NCI-H446 treated with DMSO at 0.1 percent for 48 hours (cell line): ENCODE measurements around the gene RCSD1.
A peak's percentile ranks its signal among the peaks of the same experiment; 100 is the strongest.

Experiments used
- DNase-seq: peaks from one replicate; lab custom pipeline; 2025; lab: John Stamatoyannopoulos, UW

Gene RCSD1

DNA sequence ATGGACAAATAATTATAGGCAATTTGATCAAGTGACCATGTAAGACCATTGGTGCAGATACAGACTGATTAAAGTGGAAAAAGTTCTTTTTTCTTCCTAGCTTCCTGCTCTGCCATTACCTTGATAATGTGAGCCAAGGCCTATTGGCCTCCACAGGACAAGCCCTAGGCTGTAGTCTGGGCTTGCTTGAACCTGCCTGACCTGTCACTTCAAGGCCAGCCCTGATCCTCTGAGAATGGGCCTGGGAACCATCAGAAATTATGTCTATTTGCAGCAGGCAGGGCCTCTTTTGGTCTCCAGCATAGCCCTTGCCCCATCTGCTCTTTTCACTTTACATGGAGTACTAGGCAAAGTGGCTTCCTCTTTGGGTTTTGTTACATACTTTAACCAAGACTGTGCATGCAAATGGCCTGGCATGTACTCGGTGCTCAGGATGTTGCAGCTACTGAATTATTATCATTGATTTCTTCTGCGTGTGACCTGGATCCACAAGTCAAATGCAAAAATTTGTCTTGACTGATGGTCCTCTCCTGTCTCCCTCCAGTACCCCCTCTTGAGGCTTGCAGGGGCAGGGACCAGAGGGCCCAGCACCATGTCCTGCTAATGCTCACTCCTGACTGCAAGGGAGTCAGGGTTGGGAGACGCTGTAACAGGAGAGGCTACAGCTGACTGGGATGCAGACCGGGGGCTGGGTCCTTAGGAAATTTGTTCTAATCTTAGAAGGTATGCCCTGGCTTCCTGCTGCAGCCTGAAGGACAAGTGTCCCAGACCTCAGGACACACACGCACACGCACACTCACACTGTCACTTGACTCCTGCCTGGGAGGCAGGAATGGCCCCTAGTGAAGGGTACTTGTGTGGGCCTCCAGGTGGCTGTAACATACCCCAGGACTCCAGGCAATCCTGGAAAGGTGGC, 39.4 kb downstream of the RCSD1 start:
- no peak for DNase-seq

DNA sequence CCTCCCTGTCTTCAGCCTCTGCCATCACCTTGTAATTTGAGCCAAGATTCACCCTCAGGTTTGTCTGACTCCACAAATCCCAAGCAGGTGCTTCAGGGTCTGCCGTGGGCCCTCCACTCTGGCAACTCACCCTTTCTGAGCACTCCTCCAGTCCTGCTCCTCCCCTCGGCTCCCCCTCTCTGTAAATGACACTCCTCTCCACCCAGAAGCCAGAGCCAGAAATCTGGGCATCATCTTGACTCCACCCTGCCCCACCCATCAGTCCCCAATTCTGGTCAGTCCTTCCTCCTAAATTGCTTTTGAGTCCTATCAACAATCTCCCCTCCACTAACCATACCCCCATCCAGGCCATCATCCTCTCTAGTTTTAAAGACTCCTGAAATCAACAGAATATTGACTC, 40.5 kb downstream of the RCSD1 start:
- DNase-seq = no peak

DNA sequence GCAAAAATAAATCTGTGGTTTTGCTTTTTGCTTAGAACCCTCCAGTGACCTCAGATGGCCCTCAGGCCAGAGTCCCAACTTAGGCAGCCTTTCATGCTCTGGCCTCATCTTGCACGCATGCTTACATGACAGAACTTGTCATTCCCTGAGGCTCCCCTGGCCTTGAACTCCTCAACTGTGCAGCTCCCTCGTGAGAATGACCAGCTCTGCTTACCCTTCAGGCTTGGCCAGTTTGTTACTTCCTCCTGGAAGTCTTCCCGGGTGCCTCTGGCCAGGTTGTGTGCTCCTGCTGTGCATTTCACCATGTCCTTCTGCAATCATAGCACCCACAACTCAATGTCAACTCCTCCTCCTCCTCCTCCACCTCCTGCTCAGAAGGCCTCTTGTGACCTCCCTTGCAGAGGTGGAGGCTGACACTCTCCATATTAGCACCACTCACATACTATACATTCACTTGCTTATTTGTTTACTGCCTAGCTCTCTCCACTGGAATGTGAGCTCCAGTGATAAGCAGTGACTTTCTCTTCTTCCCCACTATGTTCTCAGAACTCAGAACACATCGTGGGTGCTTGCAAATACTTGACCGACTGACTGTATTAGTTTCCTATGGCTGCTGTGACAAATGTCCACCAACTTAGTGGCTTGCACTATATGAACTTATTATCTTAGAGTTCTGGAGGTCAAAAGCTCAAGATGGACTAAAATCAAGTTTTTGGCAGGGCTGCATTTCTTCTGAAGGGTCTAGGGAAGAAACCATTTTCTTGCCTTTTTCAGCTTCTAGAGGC, 41.9 kb downstream of the RCSD1 start:
- no peak for DNase-seq

DNA sequence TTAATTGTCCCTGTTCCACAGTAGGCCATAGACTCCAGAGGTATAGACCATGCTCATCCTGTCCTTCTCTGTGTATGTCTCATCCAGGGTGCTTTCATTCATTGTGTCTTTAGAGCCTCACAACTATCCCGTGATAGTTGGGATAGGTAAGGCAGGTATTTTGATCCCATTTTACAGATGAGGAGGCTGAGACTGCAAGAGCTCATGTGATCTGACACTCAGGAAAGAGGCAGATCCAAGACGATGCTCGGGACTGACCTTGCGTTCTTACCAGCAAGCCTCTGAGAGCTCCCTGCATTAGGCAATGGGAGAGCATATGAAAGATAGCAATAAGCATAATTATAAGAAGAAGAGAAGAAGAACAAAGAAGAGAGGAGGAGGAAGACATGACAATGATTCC, 42.8 kb downstream of the RCSD1 start:
- DNase-seq = no peak

DNA sequence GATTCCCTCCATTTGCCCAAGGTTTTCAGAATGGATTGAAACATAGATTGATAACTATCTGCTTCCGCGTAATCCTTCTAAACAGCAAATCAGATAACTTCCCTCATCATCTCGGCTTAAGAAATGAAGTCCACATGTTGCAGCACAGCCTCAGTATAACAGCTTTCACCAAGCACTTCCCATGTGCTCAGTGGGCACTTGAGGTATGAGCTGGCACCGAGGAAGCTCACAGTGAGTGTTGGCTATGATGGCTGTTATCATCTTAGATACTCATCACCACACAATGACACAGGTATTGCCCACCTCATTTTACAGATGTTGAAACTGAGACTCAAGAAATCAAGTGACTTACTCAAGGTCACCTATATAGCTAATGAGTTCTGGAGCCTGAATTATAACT, 43.2 kb downstream of the RCSD1 start:
- no peak for DNase-seq

DNA sequence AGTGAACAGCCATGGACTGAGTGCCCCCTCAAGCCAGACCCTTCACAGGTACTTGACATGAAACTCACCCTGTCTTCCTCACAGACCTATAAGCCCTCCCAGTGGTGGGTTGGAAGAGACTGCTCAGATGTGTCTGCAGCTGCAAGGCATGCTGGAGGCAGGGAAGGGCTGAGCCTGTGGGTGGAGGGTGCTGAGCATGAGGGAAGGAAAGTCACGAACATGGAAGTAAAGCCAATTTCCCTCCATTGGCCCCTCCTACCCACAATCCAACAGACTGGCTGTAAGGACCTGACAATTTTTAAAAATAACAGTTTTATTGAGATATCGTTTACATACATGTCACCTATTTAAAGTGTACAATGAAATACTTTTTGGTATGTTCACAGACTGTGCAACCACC, 44.1 kb downstream of the RCSD1 start:
- DNase-seq = no peak

DNA sequence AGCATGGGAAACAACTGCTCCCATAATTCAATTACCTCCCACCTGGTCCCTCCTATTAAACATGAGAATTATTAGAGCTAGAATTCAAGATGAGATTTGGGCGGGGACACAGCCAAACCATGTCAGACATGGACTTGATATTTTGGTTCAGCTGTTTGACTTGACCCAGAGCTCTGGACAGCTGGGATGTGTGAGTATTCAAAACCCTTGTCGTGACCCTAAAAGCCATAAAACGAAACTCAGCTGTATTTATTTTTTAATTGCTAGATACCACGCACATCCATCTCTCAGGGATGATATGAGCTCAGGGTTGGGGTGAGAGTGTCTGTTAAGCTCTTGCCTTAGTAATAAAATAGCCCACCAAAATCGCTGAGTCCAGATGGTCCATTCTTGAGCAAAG, 45.4 kb downstream of the RCSD1 start:
- no peak for DNase-seq

DNA sequence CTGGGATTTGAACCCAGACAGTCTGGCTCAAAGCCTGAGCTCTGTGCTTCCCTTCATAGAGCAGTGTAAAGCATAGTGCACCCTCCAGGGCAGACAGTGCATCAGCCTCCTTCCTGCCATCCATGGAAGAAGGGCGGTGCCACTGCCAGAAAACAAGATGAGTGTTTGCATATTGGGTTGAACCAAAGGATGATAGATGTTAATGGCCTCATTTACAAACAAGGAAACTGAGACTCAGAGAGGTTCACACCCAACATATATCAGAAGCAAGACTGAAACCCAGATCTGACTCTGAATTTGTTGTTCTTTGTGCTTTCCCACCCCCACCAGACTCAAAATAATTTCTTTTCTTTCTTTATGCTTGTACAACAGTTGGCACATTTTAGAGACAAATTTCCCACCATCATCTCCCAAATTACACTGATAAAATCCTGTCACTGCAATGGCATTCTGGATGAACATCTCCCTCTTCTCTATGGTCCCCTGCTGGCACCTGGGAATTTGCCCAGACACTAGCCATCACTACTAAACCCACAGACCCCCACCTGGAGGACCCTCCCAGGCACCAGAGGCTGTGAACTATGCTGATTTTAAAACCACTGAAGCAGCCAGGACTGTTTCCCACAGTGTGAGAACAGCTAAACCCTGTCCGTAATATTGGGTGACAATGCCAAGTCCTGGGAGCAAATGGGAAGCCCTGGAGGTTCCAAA, 46.3 kb downstream of the RCSD1 start:
- no peak for DNase-seq

DNA sequence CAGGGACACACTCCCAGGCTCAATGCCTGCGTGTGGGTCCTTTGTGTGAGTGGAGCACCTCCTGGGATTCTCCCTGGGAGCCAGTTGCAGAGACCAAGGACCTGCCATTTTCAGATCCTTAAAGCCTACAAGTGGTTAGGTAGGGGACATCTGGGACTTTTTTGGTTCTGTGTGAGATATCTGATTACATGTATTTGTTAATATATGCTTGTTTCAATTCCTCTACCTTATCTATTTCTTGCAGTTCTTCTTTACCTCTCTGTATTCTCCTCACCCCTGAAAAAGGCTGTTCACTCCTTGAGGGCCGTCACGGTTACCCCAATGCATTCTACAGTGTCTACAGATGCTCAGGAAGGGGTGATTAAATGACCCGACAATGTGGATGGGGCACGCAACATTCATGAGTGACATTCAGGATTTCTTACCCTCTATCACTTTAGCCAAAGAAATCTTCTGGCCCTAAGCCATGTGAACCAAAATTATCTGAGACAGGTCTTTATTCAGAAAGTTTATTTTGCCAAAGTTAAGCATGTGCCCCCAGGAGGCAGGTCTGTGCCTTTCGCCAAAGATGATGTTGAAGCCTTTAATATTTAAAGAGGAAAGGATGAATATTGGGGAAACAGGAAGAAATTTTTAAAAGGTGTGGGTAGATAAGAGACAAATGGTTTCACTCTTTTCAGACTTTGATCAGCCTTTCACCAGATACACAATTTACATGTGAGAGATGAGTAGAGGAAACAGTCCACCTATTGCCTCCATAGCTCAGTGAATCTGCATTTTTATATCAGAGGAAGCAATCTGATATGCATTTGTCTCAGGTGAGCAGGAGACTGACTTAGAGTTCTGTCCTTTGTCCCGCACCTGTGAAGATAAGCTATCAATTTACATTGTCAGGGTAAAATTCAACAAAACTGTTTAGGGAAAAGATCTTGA, 47.1 kb downstream of the RCSD1 start:
- no peak for DNase-seq

DNA sequence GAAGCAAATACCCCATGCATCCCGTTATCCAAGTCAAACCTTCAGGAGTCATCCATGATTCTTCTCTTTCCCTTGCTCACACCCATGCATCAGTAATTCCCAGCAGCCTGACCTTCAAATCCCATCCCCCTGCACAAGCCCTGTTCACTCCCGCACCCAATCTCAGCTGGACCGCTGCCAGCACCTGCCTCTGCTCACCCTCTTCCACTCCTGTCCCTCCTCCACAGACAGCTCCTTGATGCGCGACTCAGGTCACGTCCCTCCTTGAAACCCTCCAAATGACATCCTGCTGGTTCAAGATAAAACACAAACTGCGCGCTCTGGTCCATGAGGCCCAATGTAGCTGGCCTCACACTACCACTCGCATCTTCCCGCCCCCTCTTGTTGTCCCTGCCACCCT, 48.4 kb downstream of the RCSD1 start:
- DNase-seq = no peak

DNA sequence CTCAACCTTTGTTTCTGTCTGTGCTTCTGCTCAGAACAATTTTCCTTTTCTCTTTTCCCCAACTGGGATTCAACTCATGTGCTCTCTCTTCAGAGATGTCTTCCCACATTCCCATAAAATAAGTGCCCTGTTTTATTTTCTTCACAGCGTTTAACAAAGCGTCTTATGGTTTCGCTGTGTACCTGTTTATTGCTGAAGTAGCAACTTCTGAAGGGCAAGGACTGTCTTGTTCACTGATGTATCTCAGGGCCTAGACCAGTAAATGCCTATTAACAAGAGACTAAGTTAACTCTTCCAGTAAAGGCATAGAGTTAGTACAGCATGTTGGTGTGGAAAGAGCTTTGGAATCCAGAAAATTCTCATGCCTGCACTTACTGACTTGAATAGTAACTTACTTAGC, 48.8 kb downstream of the RCSD1 start:
- no peak for DNase-seq

DNA sequence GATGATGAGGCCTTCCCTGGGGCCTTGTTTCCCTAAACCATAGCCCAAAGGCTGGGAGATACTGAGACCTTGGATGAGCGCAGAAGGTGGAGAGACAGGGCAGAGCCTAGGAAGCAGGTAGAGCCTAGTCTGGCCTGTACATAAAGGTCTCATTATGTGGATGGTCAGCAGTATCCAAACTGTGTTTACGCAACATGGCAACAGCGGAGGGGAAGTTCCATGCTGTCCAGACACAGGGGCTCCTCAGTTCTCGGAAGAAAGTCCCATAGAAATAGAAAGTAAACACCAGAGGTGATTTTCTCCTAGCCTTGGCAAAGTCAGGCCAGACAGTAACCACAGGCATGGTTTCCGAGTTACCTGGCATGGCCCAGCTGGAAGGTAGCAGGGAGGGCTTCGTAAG, 49.7 kb downstream of the RCSD1 start:
- DNase-seq = no peak

DNA sequence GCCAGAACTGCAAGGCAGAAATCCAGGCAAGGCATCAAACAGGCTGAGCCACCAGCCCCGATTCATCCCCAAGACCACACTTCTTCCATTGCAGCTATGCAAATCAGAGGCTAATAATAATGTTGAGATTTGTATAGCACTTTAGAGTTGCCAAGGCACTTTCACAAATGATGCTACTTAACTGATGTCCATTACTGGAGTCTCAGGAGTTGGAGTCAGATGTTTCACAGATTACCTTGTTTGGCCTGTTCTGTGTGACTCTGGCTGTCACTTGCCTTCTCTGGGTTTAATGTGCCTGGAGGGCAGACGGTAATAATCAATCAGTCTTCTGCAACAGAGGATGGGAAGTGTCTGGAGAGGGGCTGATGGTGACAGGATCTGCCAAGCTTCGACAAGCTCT, 51.0 kb downstream of the RCSD1 start:
- peak; percentile 55 for DNase-seq

DNA sequence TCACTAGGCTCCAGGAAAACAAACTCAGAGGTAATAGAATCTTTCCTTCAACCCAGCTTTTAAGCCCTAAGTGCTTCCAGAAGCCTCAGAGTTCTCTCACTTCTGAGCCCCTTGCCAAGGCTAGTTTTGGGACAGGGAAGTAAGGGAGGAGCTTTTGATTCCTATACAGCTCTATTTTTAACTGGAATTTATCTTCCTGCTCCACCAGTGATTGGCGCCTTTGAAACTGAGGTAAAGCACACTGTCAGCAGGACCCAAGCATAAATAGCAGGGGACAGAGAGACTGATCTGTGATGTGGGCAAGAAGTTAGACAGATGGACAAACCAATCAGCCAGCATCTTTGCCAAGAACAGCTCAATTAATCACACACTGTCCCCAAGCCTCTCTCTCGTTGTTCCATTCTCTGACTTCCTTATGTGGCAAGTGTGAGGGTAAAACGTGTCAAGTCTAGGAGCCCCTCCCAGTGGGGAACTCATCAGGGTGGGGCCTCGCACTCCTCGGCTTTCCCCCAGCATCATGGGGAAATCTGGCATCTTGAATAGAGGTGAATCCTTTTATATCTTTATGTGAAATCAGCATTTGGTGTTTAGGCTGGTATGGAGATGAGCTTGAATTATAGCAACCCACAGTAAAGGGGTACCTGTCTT, 51.5 kb downstream of the RCSD1 start:
- DNase-seq = peak; percentile 74

DNA sequence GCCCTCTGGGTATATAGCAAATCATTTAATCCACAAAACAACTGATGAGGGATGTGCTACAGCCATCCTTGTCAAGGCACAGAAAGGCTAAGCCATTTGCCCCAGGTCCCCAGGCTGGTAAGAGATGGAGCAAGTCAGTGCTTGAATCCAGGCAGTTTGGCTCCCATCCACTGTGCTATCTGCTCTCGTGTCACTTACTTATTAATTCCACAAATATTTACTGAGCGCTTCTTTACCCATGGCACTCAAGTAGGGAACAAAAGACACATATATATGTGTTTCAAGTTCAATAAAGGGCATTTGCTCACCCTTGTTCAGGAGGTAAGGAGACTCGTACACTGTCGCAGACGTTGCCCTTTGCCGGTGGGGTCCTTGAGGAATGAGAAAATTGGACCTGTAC, 53.2 kb downstream of the RCSD1 start:
- no peak for DNase-seq

DNA sequence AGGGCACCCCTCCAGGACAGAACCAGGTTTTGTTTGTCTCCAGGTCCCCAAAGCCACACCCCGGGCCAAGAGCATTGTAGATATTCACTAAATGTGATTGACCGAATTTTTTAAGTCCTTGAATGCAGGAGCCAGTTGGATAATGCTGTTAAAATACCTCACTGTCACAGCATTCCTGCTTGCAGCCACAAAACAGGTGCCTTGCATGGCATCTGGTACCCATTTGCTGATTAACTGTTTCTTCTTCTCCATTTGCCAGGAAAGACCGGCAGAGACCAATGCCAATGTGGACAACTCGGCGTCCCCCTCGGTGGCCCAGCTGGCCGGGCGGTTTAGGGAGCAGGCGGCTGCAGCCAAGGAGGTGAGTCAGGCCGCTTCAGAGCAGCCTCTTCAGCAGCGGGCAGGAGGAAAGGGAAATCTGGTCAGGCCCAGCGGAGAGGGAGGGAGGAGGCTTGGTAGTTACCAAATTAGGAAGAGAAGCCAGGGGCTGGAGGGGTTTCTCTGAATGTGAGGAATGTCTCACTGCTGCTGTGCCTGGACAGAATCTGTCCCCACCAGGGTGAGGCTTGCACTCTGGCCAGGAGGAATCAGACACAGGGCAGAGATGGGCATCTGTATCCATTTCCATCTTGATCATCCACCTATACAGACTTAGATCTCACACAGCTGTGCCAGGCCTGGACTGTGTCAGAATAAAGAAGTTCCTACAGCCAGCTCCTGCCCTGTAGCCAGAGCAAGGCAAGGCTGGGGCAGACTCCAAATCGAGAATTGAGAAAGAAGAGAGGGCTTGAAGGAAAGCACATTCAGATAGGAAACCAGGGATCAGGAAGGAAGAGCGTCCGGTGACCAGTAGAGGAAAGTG, 53.8 kb downstream of the RCSD1 start:
- peak; percentile 67 for DNase-seq

DNA sequence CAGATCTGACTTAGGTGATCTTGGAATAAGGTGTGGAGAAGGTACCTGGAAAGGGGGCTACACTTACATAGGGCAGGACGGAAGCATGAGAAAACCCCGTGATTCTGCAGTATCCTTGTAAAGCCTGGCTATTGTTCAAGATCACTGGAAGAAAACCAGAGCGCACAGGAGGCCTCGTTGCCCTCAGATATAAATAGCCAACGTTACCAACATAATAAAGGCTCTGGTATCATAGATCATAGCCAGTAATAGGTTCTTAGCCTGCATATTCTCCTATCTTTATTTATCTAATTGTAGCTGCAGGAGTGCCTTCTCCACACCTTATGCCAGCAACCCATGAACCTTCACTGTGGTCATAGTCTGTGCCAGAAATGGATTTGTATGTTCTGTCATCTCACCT, 55.8 kb downstream of the RCSD1 start:
- no peak for DNase-seq

DNA sequence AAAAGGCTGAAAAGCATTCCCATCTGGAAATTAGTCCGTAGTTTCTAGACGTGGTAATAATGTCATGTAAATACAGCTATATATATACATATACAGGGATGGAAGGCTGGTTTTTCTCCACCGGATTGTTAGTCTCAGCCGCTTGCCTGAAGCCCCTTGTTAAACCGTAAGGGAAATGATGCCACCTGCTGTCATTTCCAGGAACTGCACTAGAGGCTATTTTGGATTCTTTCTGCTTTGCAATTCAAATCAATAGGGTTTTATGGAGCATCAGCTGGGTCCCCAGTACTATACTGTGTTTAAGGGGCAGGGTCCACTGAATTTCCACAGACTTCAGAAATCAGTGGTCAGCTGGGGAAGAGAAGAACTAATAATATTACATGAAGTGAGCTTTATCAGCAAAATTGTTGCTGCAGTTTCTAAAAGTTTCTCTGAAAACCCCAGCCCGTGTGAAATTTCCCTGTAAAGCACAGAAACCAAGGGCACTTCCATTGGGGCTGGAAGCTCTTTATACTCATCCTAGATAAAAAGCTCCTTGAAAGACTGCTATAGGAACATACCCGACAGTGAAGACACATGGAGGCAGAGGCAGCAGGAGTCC, 58.0 kb downstream of the RCSD1 start:
- DNase-seq = peak; percentile 63

DNA sequence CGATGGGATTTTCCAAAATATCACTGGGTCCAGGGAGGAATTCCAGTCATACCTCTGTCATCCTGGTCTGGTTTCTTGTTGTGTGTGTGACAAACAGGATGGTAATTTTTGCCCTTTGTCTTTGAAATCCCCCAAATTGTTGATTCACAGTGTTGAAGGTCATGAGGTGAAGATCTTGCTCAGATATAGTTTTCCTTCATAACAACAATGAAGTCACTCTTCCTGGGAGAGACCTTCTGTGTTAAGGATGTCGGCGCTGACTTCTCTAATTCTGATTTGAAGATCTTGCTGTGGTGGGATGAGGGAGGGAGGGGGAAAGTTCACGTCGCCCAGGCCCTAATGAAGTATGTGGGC, 59.5 kb downstream of the RCSD1 start:
- no peak for DNase-seq

DNA sequence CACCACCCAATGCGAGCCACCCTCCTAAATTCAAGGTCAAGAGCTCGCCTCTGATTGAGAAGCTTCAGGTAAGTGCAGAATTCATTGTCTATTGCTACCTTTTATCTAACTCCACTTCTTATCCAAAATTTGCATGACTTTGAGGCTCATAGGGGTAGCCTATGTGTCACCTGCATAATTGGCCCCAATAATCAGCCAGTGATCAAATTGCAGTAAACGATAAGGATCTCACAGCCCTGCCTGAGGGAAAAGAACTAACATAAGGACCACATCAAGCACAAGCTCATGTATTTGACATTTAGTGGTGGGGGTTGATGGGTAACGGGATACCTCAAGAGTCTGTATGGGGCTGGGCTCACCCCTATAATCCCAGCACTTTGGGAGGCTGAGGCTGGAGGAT, 60.0 kb downstream of the RCSD1 start:
- no peak for DNase-seq
